PC-9 (cell line): ENCODE results near the gene TCHP. TPM values are rescaled to one million over a fixed set of nuclear protein-coding genes. Genes with fewer than 3 reads are reported as not detected.
A peak's percentile ranks its signal among the peaks of the same experiment; 100 is the strongest.
"Not testable (repeated sequence)": the region's sequence is repeated elsewhere in the genome, so short reads cannot be mapped to it uniquely, and the experiment has no call there.

Experiments used
- BruUV-seq: library from RNA; stranded (reverse); fragments of 400-500 nt; replicated peaks from 2 replicates; lab custom pipeline; 2021; lab: Mats Ljungman, UMichigan
- CTCF ChIA-PET: fragments of 300-600 bp; sonication (Branson Sonifier 250); formaldehyde crosslinking; loops from one replicate; lab custom pipeline; 2022; ENCODE audit warnings: antibody characterized with exemption; lab: Charles Lee
- POLR2A ChIA-PET: fragments of 300-600 bp; sonication (Branson Sonifier 250); formaldehyde crosslinking; loops from one replicate; lab custom pipeline; 2022; ENCODE audit warnings: antibody characterized with exemption; ENCODE audit not compliant: unreplicated experiment; lab: Charles Lee
- DNase-seq, 2 experiments: peaks; one replicate each; pipeline versions ENCODE4 v3.0.0 to v3.0.0-alpha.2; 2015 to 2022; ENCODE audit warnings: mixed read lengths in 1 of 2
- H2AFZ ChIP-seq: fragments of 200-600 bp; sonication (generic); 2 replicates; pipeline ENCODE4 v1.8.1; 2017; ENCODE audit warnings: antibody characterized with exemption
- H3F3A ChIP-seq: fragments of 200-600 bp; sonication (generic); 2 replicates; pipeline ENCODE4 v1.8.1; 2017; ENCODE audit warnings: antibody characterized with exemption, mild to moderate bottlenecking, low read depth; ENCODE audit not compliant: insufficient read depth
- H3K27ac ChIP-seq: fragments of 200-600 bp; sonication (generic); 2 replicates; pipeline ENCODE4 v1.6.1; 2016; ENCODE audit warnings: mixed run types
- H3K27me3 ChIP-seq: fragments of 200-600 bp; sonication (generic); 2 replicates; pipeline ENCODE4 v1.6.1; 2016; ENCODE audit warnings: low read depth, mixed run types; ENCODE audit not compliant: insufficient read depth
- H3K36me3 ChIP-seq: fragments of 200-600 bp; sonication (generic); 2 replicates; pipeline ENCODE4 v1.6.1; 2016; ENCODE audit warnings: low read depth, mixed run types
- H3K4me1 ChIP-seq: fragments of 200-600 bp; sonication (generic); replicated peaks from 2 replicates; pipeline ENCODE4 v1.6.1; 2016; ENCODE audit warnings: mixed run types; ENCODE audit not compliant: insufficient read depth
- H3K4me2 ChIP-seq: fragments of 200-600 bp; sonication (generic); 2 replicates; pipeline ENCODE4 v1.6.1; 2017; ENCODE audit warnings: mixed run types
- H3K4me3 ChIP-seq: fragments of 200-600 bp; sonication (generic); 2 replicates; pipeline ENCODE4 v1.6.1; 2016; ENCODE audit warnings: mixed run types
- H3K79me2 ChIP-seq: fragments of 200-600 bp; sonication (generic); 2 replicates; pipeline ENCODE4 v1.6.1; 2017; ENCODE audit warnings: low read depth, mixed run types
- H3K9me2 ChIP-seq: fragments of 200-600 bp; sonication (generic); 2 replicates; pipeline ENCODE4 v1.8.1; 2017; ENCODE audit warnings: mild to moderate bottlenecking; ENCODE audit not compliant: insufficient read depth
- H3K9me3 ChIP-seq: fragments of 200-600 bp; sonication (generic); 2 replicates; pipeline ENCODE4 v1.8.1; 2016; ENCODE audit warnings: low read depth; ENCODE audit not compliant: insufficient read depth
- H4K20me1 ChIP-seq: fragments of 200-600 bp; sonication (generic); 2 replicates; pipeline ENCODE4 v1.8.1; 2017; ENCODE audit not compliant: insufficient read depth
- EZH2 ChIP-seq: fragments of 200-600 bp; sonication (generic); IDR thresholded peaks from 2 replicates; pipeline ENCODE4 v1.8.0; 2017; ENCODE audit warnings: antibody characterized with exemption, low read depth
- intact Hi-C: fragments of 100-400 bp; cut with micrococcal nuclease; formaldehyde crosslinking; loops from one replicate; pipeline ENCODE4 v1.10.0; 2022; ENCODE audit not compliant: unreplicated experiment
- total RNA-seq: library from RNA; stranded (reverse); gene quantifications from 2 replicates; pipeline ENCODE4 v1.2.3, GENCODE V29; 2021
- TF ChIP-seq, protein P1 (sequence below): fragments of 200-600 bp; sonication (generic); conservative IDR thresholded peaks from 2 replicates; pipeline ENCODE4 v1.6.1; 2017; ENCODE audit warnings: mixed run types, antibody characterized with exemption, mild to moderate bottlenecking, moderate library complexity

TCHP gene
- total RNA-seq, 1 experiment from 2014 or later: 17.6 TPM

DNA sequence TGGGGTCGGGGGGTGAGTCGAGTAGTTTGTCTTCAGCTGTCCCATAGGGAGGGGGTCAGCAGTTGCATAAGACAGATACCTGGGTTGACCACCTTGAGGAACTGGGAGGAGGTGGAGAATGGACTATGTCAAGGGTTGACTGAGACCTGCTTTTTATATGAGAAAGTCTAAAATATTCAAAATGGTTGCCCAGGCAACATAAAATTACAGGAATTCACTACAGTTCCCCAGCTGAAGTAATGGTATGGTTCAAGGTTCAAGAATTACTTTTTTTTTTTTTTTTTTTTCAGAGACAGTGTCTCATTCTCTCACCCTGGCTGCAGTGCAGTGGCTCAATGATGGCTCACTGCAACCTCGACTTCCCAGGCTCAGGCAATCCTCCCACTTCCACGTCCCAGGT lies 5.1 kb upstream of the TCHP start:
- Histone ChIP-seq H3K4me3 (no peak overlapping the region), H3K27ac (no peak overlapping the region), H4K20me1 (no peaks in the 10 kb centered on the region), H3F3A (no peaks in the 10 kb centered on the region), H3K79me2 (no peaks in the 10 kb centered on the region), H3K9me3 (no peaks in the 10 kb centered on the region), H3K36me3 (no peaks in the 10 kb centered on the region), H3K4me2 (no peak overlapping the region), H2AFZ (no peak overlapping the region), H3K4me1 (peaks cover 8% of the 10 kb centered on the region), H3K9me2 (no peaks in the 10 kb centered on the region), H3K27me3 (no peaks in the 10 kb centered on the region)
- intact Hi-C loops: no loop called here
- no TSS peak for BruUV-seq
- ChIA-PET CTCF (interaction anchor here (0.6 kb wide), 1 partner anchor 31 kb away, joined by 4 read pairs; no protein-coding TSS in a partner anchor), POLR2A (no interaction called here)
- TF ChIP-seq, protein P1, sequence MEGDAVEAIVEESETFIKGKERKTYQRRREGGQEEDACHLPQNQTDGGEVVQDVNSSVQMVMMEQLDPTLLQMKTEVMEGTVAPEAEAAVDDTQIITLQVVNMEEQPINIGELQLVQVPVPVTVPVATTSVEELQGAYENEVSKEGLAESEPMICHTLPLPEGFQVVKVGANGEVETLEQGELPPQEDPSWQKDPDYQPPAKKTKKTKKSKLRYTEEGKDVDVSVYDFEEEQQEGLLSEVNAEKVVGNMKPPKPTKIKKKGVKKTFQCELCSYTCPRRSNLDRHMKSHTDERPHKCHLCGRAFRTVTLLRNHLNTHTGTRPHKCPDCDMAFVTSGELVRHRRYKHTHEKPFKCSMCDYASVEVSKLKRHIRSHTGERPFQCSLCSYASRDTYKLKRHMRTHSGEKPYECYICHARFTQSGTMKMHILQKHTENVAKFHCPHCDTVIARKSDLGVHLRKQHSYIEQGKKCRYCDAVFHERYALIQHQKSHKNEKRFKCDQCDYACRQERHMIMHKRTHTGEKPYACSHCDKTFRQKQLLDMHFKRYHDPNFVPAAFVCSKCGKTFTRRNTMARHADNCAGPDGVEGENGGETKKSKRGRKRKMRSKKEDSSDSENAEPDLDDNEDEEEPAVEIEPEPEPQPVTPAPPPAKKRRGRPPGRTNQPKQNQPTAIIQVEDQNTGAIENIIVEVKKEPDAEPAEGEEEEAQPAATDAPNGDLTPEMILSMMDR: no peak
- no peak for TF ChIP-seq EZH2
- no peak for DNase-seq

DNA sequence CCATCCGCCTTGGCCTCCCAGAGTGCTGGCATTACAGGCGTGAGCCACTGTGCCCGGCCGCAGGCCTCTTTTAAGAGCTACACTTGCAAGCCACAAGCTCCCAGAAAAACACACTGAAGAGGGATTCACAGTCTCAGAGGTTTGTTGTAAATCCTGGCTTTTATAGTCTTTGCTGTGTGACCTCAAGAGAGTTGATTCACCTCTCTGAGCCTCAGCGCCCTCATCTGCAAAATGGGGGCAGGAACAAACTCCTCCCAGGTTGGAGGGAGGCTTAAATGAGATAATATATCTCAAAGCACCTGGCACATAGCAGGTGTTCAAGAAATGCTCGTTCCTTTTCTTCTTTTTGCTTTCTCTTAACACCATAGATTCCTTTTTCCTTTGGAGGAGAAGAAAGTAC lies 3.9 kb upstream of the TCHP start:
- ChIA-PET POLR2A (no interaction called here), CTCF (interaction anchor here (0.5 kb wide), 1 partner anchor 14 kb away, joined by 4 read pairs; no protein-coding TSS in a partner anchor)
- intact Hi-C loops: no loop called here

DNA sequence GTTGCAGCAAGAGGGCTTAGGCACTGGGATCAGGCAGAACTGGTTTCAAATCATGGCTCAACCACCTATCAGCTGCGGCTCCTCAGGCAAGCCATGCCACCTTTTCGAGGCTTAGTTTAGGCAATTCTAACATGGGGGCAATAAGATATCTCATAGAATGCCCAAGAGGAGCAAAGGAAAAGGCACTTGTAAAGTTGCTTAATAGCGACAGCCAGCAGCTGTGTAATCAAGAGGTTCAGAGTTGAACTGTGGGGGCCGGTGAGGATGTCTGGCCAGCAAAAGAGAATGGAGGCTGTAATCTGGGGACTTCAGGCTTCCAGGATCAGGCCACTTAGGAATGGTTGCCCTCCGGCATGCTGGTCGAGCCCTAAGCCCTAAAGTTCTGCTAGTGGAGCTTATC lies 3.0 kb upstream of the TCHP start:
- Histone ChIP-seq H3K79me2 (peaks cover 19% of the 10 kb centered on the region), H3K4me2 (no peak overlapping the region), H3K9me2 (no peaks in the 10 kb centered on the region), H3K4me3 (no peak overlapping the region), H2AFZ (no peak overlapping the region), H3K9me3 (no peaks in the 10 kb centered on the region), H3K27me3 (no peaks in the 10 kb centered on the region), H4K20me1 (no peaks in the 10 kb centered on the region), H3F3A (no peaks in the 10 kb centered on the region), H3K27ac (no peak overlapping the region), H3K36me3 (no peaks in the 10 kb centered on the region), H3K4me1 (peaks cover 16% of the 10 kb centered on the region)
- BruUV-seq: no TSS peak
- intact Hi-C loops: no loop called here
- TF ChIP-seq EZH2: no peak
- TF ChIP-seq, protein P1: no peak
- DNase-seq: no peak
- ChIA-PET CTCF (no interaction called here), POLR2A (no interaction called here)

More for the DNA sequence above, 3.9 kb upstream of the TCHP start:
- Histone ChIP-seq H3K4me2 (no peak overlapping the region), H3K9me3 (no peaks in the 10 kb centered on the region), H4K20me1 (no peaks in the 10 kb centered on the region), H3K4me1 (peaks cover 9% of the 10 kb centered on the region), H3F3A (no peaks in the 10 kb centered on the region), H3K27ac (no peak overlapping the region), H3K4me3 (no peak overlapping the region), H3K36me3 (no peaks in the 10 kb centered on the region), H2AFZ (no peak overlapping the region), H3K9me2 (no peaks in the 10 kb centered on the region), H3K27me3 (no peaks in the 10 kb centered on the region), H3K79me2 (peaks cover 10% of the 10 kb centered on the region)
- no peak for DNase-seq
- TF ChIP-seq, protein P1: no peak
- no peak for TF ChIP-seq EZH2
- BruUV-seq: no TSS peak

DNA sequence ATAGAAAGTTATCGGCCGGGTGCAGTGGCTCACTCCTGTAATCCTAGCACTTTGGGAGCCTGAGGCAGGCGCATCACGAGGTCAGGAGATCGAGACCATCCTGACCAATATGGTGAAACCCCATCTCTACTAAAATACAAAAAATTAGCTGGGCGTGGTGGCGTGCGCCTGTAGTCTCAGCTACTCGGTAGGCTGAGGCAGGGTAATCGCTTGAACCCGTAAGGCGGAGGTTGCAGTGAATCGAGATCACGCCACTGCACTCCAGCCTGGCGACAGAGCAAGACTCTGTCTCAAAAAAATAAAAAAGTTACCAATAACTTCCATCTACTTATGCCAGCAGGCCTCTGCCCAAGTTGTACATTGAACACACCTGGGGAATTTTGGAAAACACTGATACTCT lies 729 bp upstream of the TCHP start:
- Histone ChIP-seq H3K79me2 (peaks cover 21% of the 10 kb centered on the region), H3K4me2 (peak overlapping the region; percentile 97), H3K27ac (peak overlapping the region; percentile 30; the same call in 1 of the 2 replicates), H2AFZ (peak overlapping the region; percentile 95), H3K4me3 (peak overlapping the region; percentile 73), H3K4me1 (peaks cover 16% of the 10 kb centered on the region)
- H3K9me3 ChIP-seq, H3F3A ChIP-seq, H3K9me2 ChIP-seq, intact Hi-C loops, H3K27me3 ChIP-seq, DNase-seq, H4K20me1 ChIP-seq, BruUV-seq, CTCF ChIA-PET, H3K36me3 ChIP-seq, POLR2A ChIA-PET: not testable (repeated sequence)
